GM23338 (cell line): Measurements from ENCODE around the gene OCA2. TPM values are rescaled to one million over a fixed set of nuclear protein-coding genes. Genes with fewer than 3 reads are reported as not detected.

Experiments
- ATAC-seq: fragments of 200-7000 bp; cut with Tn5 transposase; 3 replicates; pipeline ENCODE4 v1.9.1; 2020
- DNase-seq: peaks from one replicate; pipeline ENCODE4 v3.0.0-alpha.2; 2015; ENCODE audit warnings: low spot score
- H2AFZ ChIP-seq: fragments of 200-600 bp; sonication (generic); 2 replicates; pipeline ENCODE4 v1.8.0; 2016; ENCODE audit warnings: antibody characterized with exemption, mild to moderate bottlenecking, moderate library complexity
- H3F3A ChIP-seq: fragments of 200-600 bp; sonication (generic); replicated peaks from 2 replicates; pipeline ENCODE4 v1.8.0; 2017; ENCODE audit warnings: antibody characterized with exemption, mixed run types, low read depth
- H3K27ac ChIP-seq: fragments of 200-600 bp; sonication (generic); 2 replicates; pipeline ENCODE4 v1.6.1; 2016; ENCODE audit warnings: low read depth
- H3K27me3 ChIP-seq: fragments of 200-600 bp; sonication (generic); 2 replicates; pipeline ENCODE4 v1.8.0; 2016; ENCODE audit warnings: mild to moderate bottlenecking, mixed run types, moderate library complexity; ENCODE audit not compliant: insufficient read depth
- H3K36me3 ChIP-seq: fragments of 200-600 bp; sonication (generic); 2 replicates; pipeline ENCODE4 v1.8.0; 2016; ENCODE audit warnings: mild to moderate bottlenecking; ENCODE audit not compliant: insufficient read depth
- H3K4me1 ChIP-seq: fragments of 200-600 bp; sonication (generic); 2 replicates; pipeline ENCODE4 v1.8.0; 2016; ENCODE audit warnings: mild to moderate bottlenecking, moderate library complexity; ENCODE audit not compliant: insufficient read depth
- H3K4me2 ChIP-seq: fragments of 200-600 bp; sonication (generic); 2 replicates; pipeline ENCODE4 v1.7.1; 2017; ENCODE audit warnings: mixed run types
- H3K4me3 ChIP-seq: fragments of 200-600 bp; sonication (generic); 2 replicates; pipeline ENCODE4 v1.6.1; 2016; ENCODE audit warnings: mixed run types
- H3K79me2 ChIP-seq: fragments of 200-600 bp; sonication (generic); replicated peaks from 2 replicates; pipeline ENCODE4 v1.8.0; 2017; ENCODE audit warnings: mild to moderate bottlenecking; ENCODE audit not compliant: insufficient read depth
- H3K9me2 ChIP-seq: fragments of 200-600 bp; sonication (generic); 2 replicates; pipeline ENCODE4 v1.8.0; 2017; ENCODE audit not compliant: insufficient read depth
- H4K20me1 ChIP-seq: fragments of 200-600 bp; sonication (generic); replicated peaks from 2 replicates; pipeline ENCODE4 v1.8.0; 2017; ENCODE audit warnings: mild to moderate bottlenecking; ENCODE audit not compliant: insufficient read depth
- H3K27ac Mint-ChIP-seq: 2 replicates; pipeline ENCODE4 v1.8.0; 2020; ENCODE audit warnings: inconsistent platforms, mild to moderate bottlenecking, moderate library complexity, mixed read lengths
- H3K27me3 Mint-ChIP-seq: 3 replicates; pipeline ENCODE4 v1.8.0; 2022; ENCODE audit warnings: low read depth, mild to moderate bottlenecking, moderate library complexity, mixed read lengths, inconsistent platforms; ENCODE audit not compliant: insufficient read depth, poor library complexity
- H3K36me3 Mint-ChIP-seq: 3 replicates; pipeline ENCODE4 v1.8.0; 2021; ENCODE audit warnings: low read depth, mild to moderate bottlenecking, inconsistent platforms, moderate library complexity, mixed read lengths
- H3K4me1 Mint-ChIP-seq: 3 replicates; pipeline ENCODE4 v1.8.0; 2020; ENCODE audit warnings: mild to moderate bottlenecking, inconsistent platforms, mixed read lengths
- H3K4me3 Mint-ChIP-seq: 3 replicates; pipeline ENCODE4 v1.8.0; 2021; ENCODE audit warnings: moderate library complexity, mild to moderate bottlenecking, inconsistent platforms, mixed read lengths
- H3K9me3 Mint-ChIP-seq: 3 replicates; pipeline ENCODE4 v1.8.0; 2020; ENCODE audit warnings: moderate library complexity, mild to moderate bottlenecking, inconsistent platforms, mixed read lengths
- CREB1 ChIP-seq: fragments of 250-450 bp; sonication (Bioruptor Pico); IDR thresholded peaks from 2 replicates; pipeline ENCODE4 v1.5.0; 2020; ENCODE audit warnings: low read depth, mild to moderate bottlenecking, moderate library complexity
- EZH2 ChIP-seq: fragments of 200-600 bp; sonication (generic); IDR thresholded peaks from one replicate; pipeline ENCODE4 v1.8.0; 2017; ENCODE audit warnings: antibody characterized with exemption, mild to moderate bottlenecking, low read depth; ENCODE audit not compliant: unreplicated experiment
- EZH2phosphoT487 ChIP-seq: fragments of 200-600 bp; sonication (generic); IDR thresholded peaks from one replicate; pipeline ENCODE4 v1.8.1; 2018; ENCODE audit warnings: antibody characterized with exemption; ENCODE audit not compliant: unreplicated experiment
- JUNB ChIP-seq: IDR thresholded peaks from one replicate; pipeline ENCODE4 v1.6.1; 2016; ENCODE audit warnings: antibody characterized with exemption; ENCODE audit not compliant: unreplicated experiment
- POLR2AphosphoS5 ChIP-seq: IDR thresholded peaks from 2 replicates; pipeline ENCODE4 v1.6.1; 2016; ENCODE audit warnings: antibody characterized with exemption, low read depth
- STAT1 ChIP-seq: IDR thresholded peaks from one replicate; pipeline ENCODE4 v1.6.1; 2016; ENCODE audit warnings: antibody characterized with exemption; ENCODE audit not compliant: unreplicated experiment
- ZNF114 ChIP-seq: fragments of 250-450 bp; sonication (Bioruptor Pico); IDR thresholded peaks from 2 replicates; pipeline ENCODE4 v1.5.0; 2020; ENCODE audit warnings: mild to moderate bottlenecking, moderate library complexity
- polyA plus RNA-seq: library from polyadenylated mRNA; unstranded; fragments of >200 nt; fragmentation: Nextera tagmentation; extraction: Ambion mirVana; gene quantifications from 2 replicates; pipeline ENCODE4 v1.2.1, GENCODE V29; 2016
- total RNA-seq: library from RNA; depleted of rRNA; stranded (reverse); fragments of >200 nt; shearing (Covaris generic); gene quantifications from 2 replicates; pipeline ENCODE4 v1.2.3, GENCODE V29; 2014
- TF ChIP-seq, protein P1 (sequence below): IDR thresholded peaks from one replicate; pipeline ENCODE4 v1.6.1; 2018; ENCODE audit warnings: antibody characterized with exemption; ENCODE audit not compliant: unreplicated experiment
- TF ChIP-seq, protein P2 (sequence below), 2 experiments: fragments of 200-600 bp in 1 of 2; sonication (generic) in 1 of 2; conservative IDR thresholded peaks; 2 replicates each; pipeline versions ENCODE4 v1.5.1 to v1.6.1; 2016 to 2017; ENCODE audit warnings: antibody characterized with exemption in 2 of 2, low read depth in 2 of 2, mild to moderate bottlenecking in 2 of 2, moderate library complexity in 1 of 2
- TF ChIP-seq, protein P3 (sequence below): fragments of 250-450 bp; sonication (Bioruptor Pico); IDR thresholded peaks from 2 replicates; pipeline ENCODE4 v1.5.0; 2020; ENCODE audit warnings: mild to moderate bottlenecking, moderate library complexity

OCA2 gene
- total and polyA plus RNA-seq, 2 experiments from 2014 or later = 0.40 to 0.69 TPM

DNA sequence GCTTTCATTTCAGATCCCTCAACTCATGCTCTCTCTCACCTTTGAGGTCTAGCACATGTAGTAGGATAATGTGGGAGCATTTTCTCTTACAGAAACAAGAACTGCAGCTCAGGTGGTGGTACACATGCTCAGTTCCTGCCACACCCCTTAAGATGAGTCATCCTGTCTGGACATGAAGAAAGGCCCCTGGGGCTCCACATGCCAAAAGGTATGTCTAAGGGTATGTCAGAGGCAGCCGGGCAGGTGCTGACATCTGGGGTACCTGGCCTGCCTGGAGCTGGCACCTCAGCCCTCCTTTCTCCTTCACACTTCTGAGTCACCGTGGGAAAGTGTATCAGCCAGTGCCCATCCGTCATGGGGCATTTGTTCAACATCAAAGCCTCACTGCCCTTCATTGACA is 209.9 kb downstream of the OCA2 start (continued):
- TF ChIP-seq, protein P1, sequence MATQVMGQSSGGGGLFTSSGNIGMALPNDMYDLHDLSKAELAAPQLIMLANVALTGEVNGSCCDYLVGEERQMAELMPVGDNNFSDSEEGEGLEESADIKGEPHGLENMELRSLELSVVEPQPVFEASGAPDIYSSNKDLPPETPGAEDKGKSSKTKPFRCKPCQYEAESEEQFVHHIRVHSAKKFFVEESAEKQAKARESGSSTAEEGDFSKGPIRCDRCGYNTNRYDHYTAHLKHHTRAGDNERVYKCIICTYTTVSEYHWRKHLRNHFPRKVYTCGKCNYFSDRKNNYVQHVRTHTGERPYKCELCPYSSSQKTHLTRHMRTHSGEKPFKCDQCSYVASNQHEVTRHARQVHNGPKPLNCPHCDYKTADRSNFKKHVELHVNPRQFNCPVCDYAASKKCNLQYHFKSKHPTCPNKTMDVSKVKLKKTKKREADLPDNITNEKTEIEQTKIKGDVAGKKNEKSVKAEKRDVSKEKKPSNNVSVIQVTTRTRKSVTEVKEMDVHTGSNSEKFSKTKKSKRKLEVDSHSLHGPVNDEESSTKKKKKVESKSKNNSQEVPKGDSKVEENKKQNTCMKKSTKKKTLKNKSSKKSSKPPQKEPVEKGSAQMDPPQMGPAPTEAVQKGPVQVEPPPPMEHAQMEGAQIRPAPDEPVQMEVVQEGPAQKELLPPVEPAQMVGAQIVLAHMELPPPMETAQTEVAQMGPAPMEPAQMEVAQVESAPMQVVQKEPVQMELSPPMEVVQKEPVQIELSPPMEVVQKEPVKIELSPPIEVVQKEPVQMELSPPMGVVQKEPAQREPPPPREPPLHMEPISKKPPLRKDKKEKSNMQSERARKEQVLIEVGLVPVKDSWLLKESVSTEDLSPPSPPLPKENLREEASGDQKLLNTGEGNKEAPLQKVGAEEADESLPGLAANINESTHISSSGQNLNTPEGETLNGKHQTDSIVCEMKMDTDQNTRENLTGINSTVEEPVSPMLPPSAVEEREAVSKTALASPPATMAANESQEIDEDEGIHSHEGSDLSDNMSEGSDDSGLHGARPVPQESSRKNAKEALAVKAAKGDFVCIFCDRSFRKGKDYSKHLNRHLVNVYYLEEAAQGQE = no peak
- no peak for TF ChIP-seq CREB1 (CRISPR knock-in tag)
- TF ChIP-seq STAT1 = no peak
- no peak for TF ChIP-seq EZH2

DNA sequence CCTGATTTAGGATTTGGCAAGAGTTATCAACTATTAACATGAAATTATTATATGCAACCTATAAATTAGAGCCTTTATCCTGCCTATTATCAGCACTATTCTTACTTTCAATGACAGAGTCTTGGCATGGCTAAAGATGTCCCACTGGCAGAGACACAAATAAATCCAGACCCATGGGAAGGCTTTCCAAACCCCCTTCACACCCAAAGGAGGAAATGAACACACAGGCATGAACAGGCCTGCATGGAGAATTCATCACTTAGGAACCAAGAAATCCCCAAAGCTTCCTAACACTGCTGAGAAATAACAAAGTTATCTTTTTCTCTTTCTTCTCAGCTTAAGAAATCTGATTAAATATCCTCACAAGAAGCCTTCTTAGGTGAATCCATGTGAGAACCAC is 213.9 kb downstream of the OCA2 start:
- Histone ChIP-seq H4K20me1 (no peaks in the 10 kb centered on the region), H2AFZ (no peak overlapping the region), H3F3A (no peaks in the 10 kb centered on the region), H3K9me2 (no peaks in the 10 kb centered on the region), H3K27me3 (no peaks in the 10 kb centered on the region), H3K36me3 (peaks cover 5% of the 10 kb centered on the region; the same call in 1 of the 2 replicates), H3K4me2 (no peak overlapping the region), H3K79me2 (no peaks in the 10 kb centered on the region), H3K4me1 (no peaks in the 10 kb centered on the region), H3K27ac (no peak overlapping the region), H3K4me3 (no peak overlapping the region)
- Mint-ChIP-seq H3K9me3 (peaks cover 34% of the 10 kb centered on the region), H3K27me3 (no peaks in the 10 kb centered on the region), H3K4me1 (no peaks in the 10 kb centered on the region), H3K36me3 (peaks cover 12% of the 10 kb centered on the region), H3K4me3 (no peak overlapping the region), H3K27ac (no peak overlapping the region)
- DNase-seq (no peak), ATAC-seq (no peak)
- TF ChIP-seq JUNB (no peak), STAT1 (no peak), ZNF114 (no peak), POLR2AphosphoS5 (no peak), EZH2phosphoT487 (no peak)
- TF ChIP-seq, protein P2, sequence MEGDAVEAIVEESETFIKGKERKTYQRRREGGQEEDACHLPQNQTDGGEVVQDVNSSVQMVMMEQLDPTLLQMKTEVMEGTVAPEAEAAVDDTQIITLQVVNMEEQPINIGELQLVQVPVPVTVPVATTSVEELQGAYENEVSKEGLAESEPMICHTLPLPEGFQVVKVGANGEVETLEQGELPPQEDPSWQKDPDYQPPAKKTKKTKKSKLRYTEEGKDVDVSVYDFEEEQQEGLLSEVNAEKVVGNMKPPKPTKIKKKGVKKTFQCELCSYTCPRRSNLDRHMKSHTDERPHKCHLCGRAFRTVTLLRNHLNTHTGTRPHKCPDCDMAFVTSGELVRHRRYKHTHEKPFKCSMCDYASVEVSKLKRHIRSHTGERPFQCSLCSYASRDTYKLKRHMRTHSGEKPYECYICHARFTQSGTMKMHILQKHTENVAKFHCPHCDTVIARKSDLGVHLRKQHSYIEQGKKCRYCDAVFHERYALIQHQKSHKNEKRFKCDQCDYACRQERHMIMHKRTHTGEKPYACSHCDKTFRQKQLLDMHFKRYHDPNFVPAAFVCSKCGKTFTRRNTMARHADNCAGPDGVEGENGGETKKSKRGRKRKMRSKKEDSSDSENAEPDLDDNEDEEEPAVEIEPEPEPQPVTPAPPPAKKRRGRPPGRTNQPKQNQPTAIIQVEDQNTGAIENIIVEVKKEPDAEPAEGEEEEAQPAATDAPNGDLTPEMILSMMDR (conservative IDR thresholded peaks at IDR 0.05; ENCODE audit: low read depth in 2 of 2) = no peak
- TF ChIP-seq, protein P1 = no peak
- TF ChIP-seq, protein P3, sequence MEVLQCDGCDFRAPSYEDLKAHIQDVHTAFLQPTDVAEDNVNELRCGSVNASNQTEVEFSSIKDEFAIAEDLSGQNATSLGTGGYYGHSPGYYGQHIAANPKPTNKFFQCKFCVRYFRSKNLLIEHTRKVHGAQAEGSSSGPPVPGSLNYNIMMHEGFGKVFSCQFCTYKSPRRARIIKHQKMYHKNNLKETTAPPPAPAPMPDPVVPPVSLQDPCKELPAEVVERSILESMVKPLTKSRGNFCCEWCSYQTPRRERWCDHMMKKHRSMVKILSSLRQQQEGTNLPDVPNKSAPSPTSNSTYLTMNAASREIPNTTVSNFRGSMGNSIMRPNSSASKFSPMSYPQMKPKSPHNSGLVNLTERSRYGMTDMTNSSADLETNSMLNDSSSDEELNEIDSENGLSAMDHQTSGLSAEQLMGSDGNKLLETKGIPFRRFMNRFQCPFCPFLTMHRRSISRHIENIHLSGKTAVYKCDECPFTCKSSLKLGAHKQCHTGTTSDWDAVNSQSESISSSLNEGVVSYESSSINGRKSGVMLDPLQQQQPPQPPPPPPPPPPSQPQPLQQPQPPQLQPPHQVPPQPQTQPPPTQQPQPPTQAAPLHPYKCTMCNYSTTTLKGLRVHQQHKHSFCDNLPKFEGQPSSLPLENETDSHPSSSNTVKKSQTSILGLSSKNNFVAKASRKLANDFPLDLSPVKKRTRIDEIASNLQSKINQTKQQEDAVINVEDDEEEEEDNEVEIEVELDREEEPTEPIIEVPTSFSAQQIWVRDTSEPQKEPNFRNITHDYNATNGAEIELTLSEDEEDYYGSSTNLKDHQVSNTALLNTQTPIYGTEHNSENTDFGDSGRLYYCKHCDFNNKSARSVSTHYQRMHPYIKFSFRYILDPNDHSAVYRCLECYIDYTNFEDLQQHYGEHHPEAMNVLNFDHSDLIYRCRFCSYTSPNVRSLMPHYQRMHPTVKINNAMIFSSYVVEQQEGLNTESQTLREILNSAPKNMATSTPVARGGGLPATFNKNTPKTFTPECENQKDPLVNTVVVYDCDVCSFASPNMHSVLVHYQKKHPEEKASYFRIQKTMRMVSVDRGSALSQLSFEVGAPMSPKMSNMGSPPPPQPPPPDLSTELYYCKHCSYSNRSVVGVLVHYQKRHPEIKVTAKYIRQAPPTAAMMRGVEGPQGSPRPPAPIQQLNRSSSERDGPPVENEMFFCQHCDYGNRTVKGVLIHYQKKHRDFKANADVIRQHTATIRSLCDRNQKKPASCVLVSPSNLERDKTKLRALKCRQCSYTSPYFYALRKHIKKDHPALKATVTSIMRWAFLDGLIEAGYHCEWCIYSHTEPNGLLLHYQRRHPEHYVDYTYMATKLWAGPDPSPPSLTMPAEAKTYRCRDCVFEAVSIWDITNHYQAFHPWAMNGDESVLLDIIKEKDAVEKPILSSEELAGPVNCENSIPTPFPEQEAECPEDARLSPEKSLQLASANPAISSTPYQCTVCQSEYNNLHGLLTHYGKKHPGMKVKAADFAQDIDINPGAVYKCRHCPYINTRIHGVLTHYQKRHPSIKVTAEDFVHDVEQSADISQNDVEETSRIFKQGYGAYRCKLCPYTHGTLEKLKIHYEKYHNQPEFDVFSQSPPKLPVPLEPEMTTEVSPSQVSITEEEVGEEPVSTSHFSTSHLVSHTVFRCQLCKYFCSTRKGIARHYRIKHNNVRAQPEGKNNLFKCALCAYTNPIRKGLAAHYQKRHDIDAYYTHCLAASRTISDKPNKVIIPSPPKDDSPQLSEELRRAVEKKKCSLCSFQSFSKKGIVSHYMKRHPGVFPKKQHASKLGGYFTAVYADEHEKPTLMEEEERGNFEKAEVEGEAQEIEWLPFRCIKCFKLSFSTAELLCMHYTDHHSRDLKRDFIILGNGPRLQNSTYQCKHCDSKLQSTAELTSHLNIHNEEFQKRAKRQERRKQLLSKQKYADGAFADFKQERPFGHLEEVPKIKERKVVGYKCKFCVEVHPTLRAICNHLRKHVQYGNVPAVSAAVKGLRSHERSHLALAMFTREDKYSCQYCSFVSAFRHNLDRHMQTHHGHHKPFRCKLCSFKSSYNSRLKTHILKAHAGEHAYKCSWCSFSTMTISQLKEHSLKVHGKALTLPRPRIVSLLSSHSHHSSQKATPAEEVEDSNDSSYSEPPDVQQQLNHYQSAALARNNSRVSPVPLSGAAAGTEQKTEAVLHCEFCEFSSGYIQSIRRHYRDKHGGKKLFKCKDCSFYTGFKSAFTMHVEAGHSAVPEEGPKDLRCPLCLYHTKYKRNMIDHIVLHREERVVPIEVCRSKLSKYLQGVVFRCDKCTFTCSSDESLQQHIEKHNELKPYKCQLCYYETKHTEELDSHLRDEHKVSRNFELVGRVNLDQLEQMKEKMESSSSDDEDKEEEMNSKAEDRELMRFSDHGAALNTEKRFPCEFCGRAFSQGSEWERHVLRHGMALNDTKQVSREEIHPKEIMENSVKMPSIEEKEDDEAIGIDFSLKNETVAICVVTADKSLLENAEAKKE = no peak
